ENCODE results near the gene MNAT1. TPM values are rescaled to one million over a fixed set of nuclear protein-coding genes. Genes with fewer than 3 reads are reported as not detected.

Gene MNAT1
- total RNA-seq, 1 donor from 2014 or later, result 39.1 TPM

- H3K36me3 Mint-ChIP-seq (ENCODE audit: low read depth), result peaks cover 32% of the 10 kb centered on the region
- no peak overlapping the region for H3K27ac Mint-ChIP-seq (ENCODE audit: unreplicated experiment)
- TF ChIP-seq, protein P1, sequence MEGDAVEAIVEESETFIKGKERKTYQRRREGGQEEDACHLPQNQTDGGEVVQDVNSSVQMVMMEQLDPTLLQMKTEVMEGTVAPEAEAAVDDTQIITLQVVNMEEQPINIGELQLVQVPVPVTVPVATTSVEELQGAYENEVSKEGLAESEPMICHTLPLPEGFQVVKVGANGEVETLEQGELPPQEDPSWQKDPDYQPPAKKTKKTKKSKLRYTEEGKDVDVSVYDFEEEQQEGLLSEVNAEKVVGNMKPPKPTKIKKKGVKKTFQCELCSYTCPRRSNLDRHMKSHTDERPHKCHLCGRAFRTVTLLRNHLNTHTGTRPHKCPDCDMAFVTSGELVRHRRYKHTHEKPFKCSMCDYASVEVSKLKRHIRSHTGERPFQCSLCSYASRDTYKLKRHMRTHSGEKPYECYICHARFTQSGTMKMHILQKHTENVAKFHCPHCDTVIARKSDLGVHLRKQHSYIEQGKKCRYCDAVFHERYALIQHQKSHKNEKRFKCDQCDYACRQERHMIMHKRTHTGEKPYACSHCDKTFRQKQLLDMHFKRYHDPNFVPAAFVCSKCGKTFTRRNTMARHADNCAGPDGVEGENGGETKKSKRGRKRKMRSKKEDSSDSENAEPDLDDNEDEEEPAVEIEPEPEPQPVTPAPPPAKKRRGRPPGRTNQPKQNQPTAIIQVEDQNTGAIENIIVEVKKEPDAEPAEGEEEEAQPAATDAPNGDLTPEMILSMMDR (conservative IDR thresholded peaks at IDR 0.05), result no peak
- H3K4me3 Mint-ChIP-seq, result no peak overlapping the region
- H3K4me1 Mint-ChIP-seq, result no peaks in the 10 kb centered on the region
- peaks cover 12% of the 10 kb centered on the region for H3K9me3 Mint-ChIP-seq
- DNase-seq (ENCODE audit: low read depth, low spot score), result no peak
- no peaks in the 10 kb centered on the region for H3K27me3 Mint-ChIP-seq (ENCODE audit: low read depth)
These were observed 121.5 kb downstream of the MNAT1 start for GRCh38 chr14:60856111-60856510.

DNA sequence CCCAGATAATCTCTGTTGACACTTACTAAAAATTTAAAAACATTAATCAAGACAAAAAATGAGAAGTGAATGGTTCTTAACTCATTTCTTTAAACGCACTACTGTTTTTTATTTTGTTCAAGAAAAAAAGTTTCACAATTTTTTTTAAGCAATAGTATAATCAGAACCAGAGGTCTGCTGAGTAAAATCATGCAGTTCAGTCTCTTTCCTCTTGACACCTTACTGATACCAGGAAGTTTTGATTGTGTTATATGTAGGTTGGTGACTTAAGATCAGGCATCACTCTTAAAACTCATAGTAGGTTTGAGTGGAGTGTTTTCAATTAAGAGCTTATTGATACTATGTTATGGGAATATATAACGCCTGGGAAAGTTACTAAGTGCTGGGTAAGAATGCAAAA, 125.0 kb downstream of the MNAT1 start:
- DNase-seq (ENCODE audit: low read depth, low spot score), result no peak
- H3K4me1 Mint-ChIP-seq, result peaks cover 8% of the 10 kb centered on the region
- TF ChIP-seq, protein P1 (conservative IDR thresholded peaks at IDR 0.05), result no peak
- no peak overlapping the region for H3K4me3 Mint-ChIP-seq
- no peak overlapping the region for H3K27ac Mint-ChIP-seq (ENCODE audit: unreplicated experiment)
- H3K36me3 Mint-ChIP-seq (ENCODE audit: low read depth), result peaks cover 21% of the 10 kb centered on the region
- H3K9me3 Mint-ChIP-seq, result peaks cover 4% of the 10 kb centered on the region
- no peaks in the 10 kb centered on the region for H3K27me3 Mint-ChIP-seq (ENCODE audit: low read depth)

DNA sequence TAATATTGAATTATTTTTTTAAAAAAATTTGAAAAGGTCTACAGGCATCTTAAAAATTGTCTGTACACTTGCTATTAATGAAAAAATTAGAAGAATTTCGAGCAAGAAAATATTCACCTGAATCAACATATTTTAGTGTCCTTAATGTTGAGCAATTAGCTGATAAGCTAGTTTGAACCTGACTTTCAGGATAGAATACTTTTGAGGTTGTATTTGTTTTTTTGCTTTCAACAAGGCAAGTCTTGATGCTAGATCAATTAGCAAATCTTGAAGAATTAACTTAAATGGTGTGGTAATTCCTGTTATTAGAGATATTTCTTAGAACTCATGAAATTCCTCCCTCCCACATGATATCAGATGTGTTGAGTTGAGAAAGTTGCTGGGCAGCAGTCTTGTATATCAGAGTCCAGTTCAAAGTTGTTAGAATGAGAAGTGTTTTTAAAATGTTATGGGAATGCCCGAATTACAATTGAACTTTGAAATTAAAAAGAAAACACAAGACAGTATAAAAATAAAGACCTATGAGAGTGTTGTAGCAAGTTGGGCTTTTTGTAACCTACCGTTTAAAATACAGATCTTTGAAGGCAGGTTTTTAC, 127.1 kb downstream of the MNAT1 start:
- H3K27me3 Mint-ChIP-seq (ENCODE audit: low read depth), result no peaks in the 10 kb centered on the region
- H3K4me3 Mint-ChIP-seq, result no peak overlapping the region
- H3K36me3 Mint-ChIP-seq (ENCODE audit: low read depth), result peaks cover 12% of the 10 kb centered on the region
- peaks cover 8% of the 10 kb centered on the region for H3K4me1 Mint-ChIP-seq
- DNase-seq (ENCODE audit: low read depth, low spot score), result no peak
- TF ChIP-seq, protein P1 (conservative IDR thresholded peaks at IDR 0.05), result no peak
- peaks cover 4% of the 10 kb centered on the region for H3K9me3 Mint-ChIP-seq
- H3K27ac Mint-ChIP-seq (ENCODE audit: unreplicated experiment), result no peak overlapping the region

DNA sequence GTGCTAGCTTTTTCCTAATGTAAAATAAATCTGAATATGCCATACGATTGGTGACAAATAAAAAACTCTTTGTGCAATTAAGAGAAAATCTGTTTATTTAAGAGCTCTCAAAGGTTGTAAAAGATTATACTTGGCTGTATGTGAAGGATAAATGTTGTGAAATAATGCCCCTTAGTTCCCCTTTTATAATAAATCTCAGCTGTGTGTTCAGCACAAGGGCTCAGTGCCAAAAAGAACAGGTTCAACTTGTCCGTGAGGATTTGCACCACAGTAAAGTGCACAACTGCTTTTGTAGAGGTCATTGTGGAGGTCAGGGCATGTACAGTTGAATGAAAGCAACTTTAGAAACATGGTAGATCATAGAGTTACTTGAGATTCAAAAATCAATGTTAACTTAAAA, 127.7 kb downstream of the MNAT1 start:
- H3K4me3 Mint-ChIP-seq, result no peak overlapping the region
- TF ChIP-seq, protein P1 (conservative IDR thresholded peaks at IDR 0.05), result no peak
- no peaks in the 10 kb centered on the region for H3K9me3 Mint-ChIP-seq
- peaks cover 8% of the 10 kb centered on the region for H3K4me1 Mint-ChIP-seq
- H3K36me3 Mint-ChIP-seq (ENCODE audit: low read depth), result peaks cover 8% of the 10 kb centered on the region
- H3K27ac Mint-ChIP-seq (ENCODE audit: unreplicated experiment), result no peak overlapping the region
- DNase-seq (ENCODE audit: low read depth, low spot score), result no peak
- no peaks in the 10 kb centered on the region for H3K27me3 Mint-ChIP-seq (ENCODE audit: low read depth)

GRCh38 chr14:60863249-60863648, 128.7 kb downstream of the MNAT1 start:
- Mint-ChIP-seq H3K27me3 (ENCODE audit: low read depth) (no peaks in the 10 kb centered on the region), H3K4me1 (peaks cover 8% of the 10 kb centered on the region), H3K27ac (ENCODE audit: unreplicated experiment) (no peak overlapping the region), H3K36me3 (ENCODE audit: low read depth) (peaks cover 2% of the 10 kb centered on the region), H3K9me3 (no peaks in the 10 kb centered on the region), H3K4me3 (no peak overlapping the region)
- TF ChIP-seq, protein P1 (conservative IDR thresholded peaks at IDR 0.05), result no peak
- DNase-seq (ENCODE audit: low read depth, low spot score), result no peak

Measured in neural crest cell (in vitro differentiated cells).